K562 (cell line): ENCODE data around the gene RIIAD1. TPM values are rescaled to one million over a fixed set of nuclear protein-coding genes. Genes with fewer than 3 reads are reported as not detected.

ENCODE experiments used
- ARID4B ChIP-seq: sonication (generic); formaldehyde crosslinking; IDR thresholded peaks from 2 replicates; pipeline ENCODE4 v1.8.0; 2022; ENCODE audit warnings: mild to moderate bottlenecking, missing genetic modification reagents
- FUS ChIP-seq: fragments of 200-400 bp; formaldehyde crosslinking; optimal IDR thresholded peaks from 2 replicates; pipeline ENCODE3; 2017; ENCODE audit warnings: low read depth, low read length
- GABPB2 ChIP-seq: fragments of 250-450 bp; sonication (Bioruptor Pico); conservative IDR thresholded peaks from 2 replicates; pipeline ENCODE4 v1.5.1; 2021; ENCODE audit warnings: mild to moderate bottlenecking
- MNT ChIP-seq, 2 experiments: fragments of 450-650 bp; conservative IDR thresholded peaks; 2 replicates each; pipeline ENCODE4 v1.6.1; 2017; ENCODE audit warnings: mild to moderate bottlenecking in 2 of 2, moderate library complexity in 2 of 2
- MYBL2 ChIP-seq, 2 experiments: fragments of 450-650 bp in 1 of 2; sonication (generic) in 1 of 2; formaldehyde crosslinking in 1 of 2; IDR thresholded peaks; 2 replicates each; pipeline versions ENCODE4 v1.6.1 to v1.8.1; 2017 to 2022; ENCODE audit warnings: borderline replicate concordance in 1 of 2, inconsistent platforms in 1 of 2, low read depth in 1 of 2, mild to moderate bottlenecking in 1 of 2, missing genetic modification reagents in 1 of 2, moderate library complexity in 1 of 2
- NR0B1 ChIP-seq: fragments of 450-650 bp; IDR thresholded peaks from one replicate; pipeline ENCODE4 v1.6.1; 2018; ENCODE audit warnings: mild to moderate bottlenecking, moderate library complexity; ENCODE audit not compliant: partially characterized antibody
- NR4A1 ChIP-seq, 2 experiments: fragments of 250-450 bp in 1 of 2; fragments of 450-650 bp in 1 of 2; sonication (Bioruptor Pico) in 1 of 2; IDR thresholded peaks; 2 replicates each; pipeline versions ENCODE4 v1.4.0 to v1.6.1; 2016 to 2020; ENCODE audit warnings: mild to moderate bottlenecking in 2 of 2, missing compliant biosample characterization in 1 of 2, missing genetic modification characterization in 1 of 2, moderate library complexity in 1 of 2
- RFX1 ChIP-seq: fragments of 450-650 bp; IDR thresholded peaks from 2 replicates; pipeline ENCODE4 v1.6.1; 2016; ENCODE audit warnings: mild to moderate bottlenecking, moderate library complexity
- TFAP4 ChIP-seq: sonication (generic); formaldehyde crosslinking; IDR thresholded peaks from 2 replicates; pipeline ENCODE4 v1.8.0; 2022; ENCODE audit warnings: missing genetic modification reagents, mild to moderate bottlenecking, moderate library complexity, borderline replicate concordance
- UBTF ChIP-seq, 2 experiments: IDR thresholded peaks; 2 replicates each; pipeline ENCODE4 v1.6.1; 2012; ENCODE audit warnings: improper control_type of control experiment in 2 of 2, low read depth in 2 of 2, low read length in 2 of 2, borderline replicate concordance in 1 of 2
- ZEB2 ChIP-seq: fragments of 450-650 bp; IDR thresholded peaks from 2 replicates; pipeline ENCODE4 v1.6.1; 2016
- ZNF146 ChIP-seq: IDR thresholded peaks from one replicate; pipeline ENCODE4 v1.6.1; 2018; ENCODE audit warnings: missing compliant biosample characterization; ENCODE audit not compliant: unreplicated experiment
- ZNF586 ChIP-seq: fragments of 450-650 bp; formaldehyde crosslinking; conservative IDR thresholded peaks from 2 replicates; pipeline ENCODE4 v1.4.0; 2020; ENCODE audit warnings: mild to moderate bottlenecking, moderate library complexity
- ZNF699 ChIP-seq: fragments of 250-450 bp; sonication (Bioruptor Pico); IDR thresholded peaks from 2 replicates; pipeline ENCODE4 v1.8.0; 2021; ENCODE audit warnings: mild to moderate bottlenecking, moderate library complexity; ENCODE audit not compliant: insufficient replicate concordance
- polyA plus RNA-seq, 8 experiments: library from polyadenylated mRNA; depleted of rRNA in 4 of 8; stranded (reverse) in 5 of 8; unstranded in 3 of 8; fragments of >200 nt; fragmentation: Nextera tagmentation in 2 of 8; fragmentation: Illumina TruSeq in 1 of 8; extraction: Ambion mirVana in 2 of 8; extraction: Trizol in 1 of 8; gene quantifications; 2 replicates each; pipeline versions ENCODE4 v1.2.1 to v1.2.3, GENCODE V29; 2011 to 2014; ENCODE audit warnings: inconsistent platforms in 1 of 8, missing spikeins in 1 of 8
- total RNA-seq, 7 experiments: library from RNA; depleted of rRNA in 6 of 7; stranded (reverse); fragments of >200 nt in 6 of 7; fragmentation: Illumina TruSeq in 2 of 7; extraction: Trizol in 2 of 7; gene quantifications; 2 replicates each; pipeline versions ENCODE4 v1.2.1 to v1.2.3, GENCODE V29; 2011 to 2021; ENCODE audit warnings: low replicate concordance in 1 of 7

The RIIAD1 gene
- total and polyA plus RNA-seq, 9 of the 15 experiments (the other 6 are each of a cell fraction or from before 2014, with no cell fraction given): not detected

GRCh38 chr1:151716771-151717631, 4.3 kb upstream of the RIIAD1 start, which contains the start of gene CELF3 (continued):
- peak; percentile 86 for TF ChIP-seq TFAP4 (CRISPR knock-in tag)
- no peak for TF ChIP-seq UBTF (IDR thresholded peaks at IDR 0.05; ENCODE audit: borderline replicate concordance in 1 of 2, low read depth in 2 of 2, low read length in 2 of 2)
- TF ChIP-seq FUS: no peak
- no peak for TF ChIP-seq GABPB2 (CRISPR knock-in tag)
- no peak for TF ChIP-seq ZNF586 (CRISPR knock-in tag)
- no peak for TF ChIP-seq ZNF146 (CRISPR knock-in tag)
- TF ChIP-seq ARID4B: peak; percentile 45; the same call in 1 of the 2 replicates
- peak; percentile 50 to 61; a peak in 3 of 4 replicates for TF ChIP-seq MNT (conservative IDR thresholded peaks at IDR 0.05)
- no peak for TF ChIP-seq MYBL2 (IDR thresholded peaks at IDR 0.05; ENCODE audit: low read depth)
- TF ChIP-seq MYBL2 (CRISPR knock-in tag; IDR thresholded peaks at IDR 0.05; ENCODE audit: borderline replicate concordance): no peak
- TF ChIP-seq NR4A1 (CRISPR knock-in tag; IDR thresholded peaks at IDR 0.05): no peak
- no peak for TF ChIP-seq NR4A1 (tag; IDR thresholded peaks at IDR 0.05)
- TF ChIP-seq ZNF699 (CRISPR knock-in tag): no peak
- 0 out of 2 replicates have a peak, but pooled peaks have one; percentile 28 for TF ChIP-seq ZEB2
- no peak for TF ChIP-seq NR0B1
- no peak for TF ChIP-seq RFX1
